DOHH2 (cell line): ENCODE data around the gene CD93.

Experiments
- H3F3A ChIP-seq: fragments of 200-600 bp; sonication (generic), shearing (Covaris generic); 2 replicates; pipeline ENCODE4 v1.6.0; 2016; ENCODE audit warnings: antibody characterized with exemption, mild to moderate bottlenecking; ENCODE audit not compliant: control insufficient read depth, insufficient read depth
- H3K27ac ChIP-seq: fragments of 200-600 bp; sonication (generic); 2 replicates; pipeline ENCODE4 v1.5.1; 2014; ENCODE audit warnings: low read depth, mild to moderate bottlenecking, low read length, moderate library complexity
- H3K27me3 ChIP-seq: fragments of 200-600 bp; sonication (generic); 2 replicates; pipeline ENCODE4 v1.6.1; 2014; ENCODE audit warnings: mild to moderate bottlenecking, low read length, mixed read lengths; ENCODE audit not compliant: control insufficient read depth
- H3K36me3 ChIP-seq: fragments of 200-600 bp; sonication (generic); 2 replicates; pipeline ENCODE4 v1.6.1; 2014; ENCODE audit warnings: mild to moderate bottlenecking, low read length, moderate library complexity, mixed read lengths; ENCODE audit not compliant: control insufficient read depth
- H3K4me1 ChIP-seq: fragments of 200-600 bp; sonication (generic); 2 replicates; pipeline ENCODE4 v1.6.1; 2014; ENCODE audit warnings: mild to moderate bottlenecking, low read length, mixed read lengths; ENCODE audit not compliant: control insufficient read depth
- H3K4me2 ChIP-seq: fragments of 200-600 bp; sonication (generic); 2 replicates; pipeline ENCODE4 v1.6.0; 2014; ENCODE audit warnings: mild to moderate bottlenecking, low read length, moderate library complexity
- H3K4me3 ChIP-seq: fragments of 200-600 bp; sonication (generic); 2 replicates; pipeline ENCODE4 v1.5.1; 2014; ENCODE audit warnings: mild to moderate bottlenecking, low read length, mixed read lengths
- H3K79me2 ChIP-seq: fragments of 200-600 bp; sonication (generic); 2 replicates; pipeline ENCODE4 v1.6.1; 2014; ENCODE audit warnings: mild to moderate bottlenecking, low read length, mixed read lengths; ENCODE audit not compliant: control insufficient read depth
- H3K9me2 ChIP-seq: fragments of 200-600 bp; sonication (generic); replicated peaks from 2 replicates; pipeline ENCODE4 v1.6.1; 2014; ENCODE audit warnings: mild to moderate bottlenecking, low read length, mixed read lengths; ENCODE audit not compliant: control insufficient read depth
- H3K9me3 ChIP-seq: fragments of 200-600 bp; sonication (generic); 2 replicates; pipeline ENCODE4 v1.6.1; 2014; ENCODE audit warnings: antibody characterized with exemption, low read length, mixed read lengths; ENCODE audit not compliant: control insufficient read depth, insufficient read depth
- H4K20me1 ChIP-seq: fragments of 200-600 bp; sonication (generic); 2 replicates; pipeline ENCODE4 v1.6.0; 2014; ENCODE audit warnings: low read depth, mild to moderate bottlenecking, antibody characterized with exemption, low read length, moderate library complexity; ENCODE audit not compliant: control insufficient read depth, insufficient read depth
- CTCF ChIP-seq: fragments of 200-600 bp; sonication (generic); IDR thresholded peaks from one replicate; pipeline ENCODE4 v1.5.1; 2014; ENCODE audit warnings: antibody characterized with exemption, mild to moderate bottlenecking, low read depth, low read length; ENCODE audit not compliant: poor library complexity, severe bottlenecking
- EZH2phosphoT487 ChIP-seq: fragments of 200-600 bp; sonication (generic); IDR thresholded peaks from 2 replicates; pipeline ENCODE4 v1.6.1; 2017; ENCODE audit warnings: borderline replicate concordance, mild to moderate bottlenecking, antibody characterized with exemption, low read length, moderate library complexity, mixed read lengths

The CD93 gene

DNA sequence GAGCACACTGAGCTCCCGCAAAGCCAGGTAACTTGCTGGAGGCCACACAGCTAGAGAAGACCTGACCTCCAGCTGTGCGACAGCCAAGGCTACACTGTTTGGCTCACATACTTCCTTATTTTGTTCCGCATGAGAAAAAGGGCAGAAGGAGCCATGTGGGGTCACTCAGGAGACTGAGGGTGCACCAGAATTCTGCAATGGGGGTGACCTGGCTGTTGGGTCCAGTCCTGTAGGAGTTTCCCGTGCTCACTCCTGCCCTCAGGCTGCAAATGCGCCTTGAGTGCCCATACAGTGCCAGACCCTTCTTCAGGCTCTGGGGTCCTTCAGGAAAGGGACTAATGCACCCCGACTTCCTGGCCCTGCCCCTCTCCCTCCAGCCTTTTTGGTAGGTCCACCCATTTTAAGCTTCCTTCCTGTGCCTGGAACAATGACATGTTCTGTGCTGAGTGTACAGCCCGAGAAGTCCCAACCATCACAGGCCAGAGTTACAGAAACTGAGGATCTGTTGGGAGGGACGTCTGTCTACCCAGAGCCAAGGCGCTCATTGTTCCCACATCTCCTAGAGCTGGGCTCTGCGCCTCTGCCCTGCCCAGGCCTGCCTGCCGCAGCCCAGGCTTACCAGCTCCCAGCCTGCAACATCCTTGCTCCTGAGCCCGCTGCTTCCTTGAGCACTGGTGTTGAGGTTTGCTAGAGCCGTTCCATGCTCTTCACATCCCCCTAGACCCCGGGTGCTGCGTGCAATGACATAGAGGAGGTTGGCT, 33.5 kb upstream of the CD93 start:
- Histone ChIP-seq H3K27ac (no peak overlapping the region), H3K9me3 (no peaks in the 10 kb centered on the region), H3K4me2 (no peak overlapping the region)

GRCh38 chr20:23118766-23119165, 32.6 kb upstream of the CD93 start:
- Histone ChIP-seq H3K4me3 (no peak overlapping the region), H3K27ac (no peak overlapping the region), H3F3A (no peaks in the 10 kb centered on the region), H3K4me2 (no peak overlapping the region), H3K79me2 (no peaks in the 10 kb centered on the region), H3K9me3 (no peaks in the 10 kb centered on the region), H3K9me2 (no peaks in the 10 kb centered on the region), H3K4me1 (no peaks in the 10 kb centered on the region), H3K27me3 (no peaks in the 10 kb centered on the region), H4K20me1 (no peaks in the 10 kb centered on the region), H3K36me3 (no peaks in the 10 kb centered on the region)
- no peak for TF ChIP-seq EZH2phosphoT487
- no peak for TF ChIP-seq CTCF

More for the DNA sequence above, 33.5 kb upstream of the CD93 start:
- Histone ChIP-seq H3F3A (no peaks in the 10 kb centered on the region), H3K4me1 (no peaks in the 10 kb centered on the region), H4K20me1 (no peaks in the 10 kb centered on the region), H3K4me3 (no peak overlapping the region), H3K79me2 (no peaks in the 10 kb centered on the region), H3K36me3 (no peaks in the 10 kb centered on the region), H3K9me2 (no peaks in the 10 kb centered on the region), H3K27me3 (no peaks in the 10 kb centered on the region)
- TF ChIP-seq CTCF (no peak), EZH2phosphoT487 (no peak)

DNA sequence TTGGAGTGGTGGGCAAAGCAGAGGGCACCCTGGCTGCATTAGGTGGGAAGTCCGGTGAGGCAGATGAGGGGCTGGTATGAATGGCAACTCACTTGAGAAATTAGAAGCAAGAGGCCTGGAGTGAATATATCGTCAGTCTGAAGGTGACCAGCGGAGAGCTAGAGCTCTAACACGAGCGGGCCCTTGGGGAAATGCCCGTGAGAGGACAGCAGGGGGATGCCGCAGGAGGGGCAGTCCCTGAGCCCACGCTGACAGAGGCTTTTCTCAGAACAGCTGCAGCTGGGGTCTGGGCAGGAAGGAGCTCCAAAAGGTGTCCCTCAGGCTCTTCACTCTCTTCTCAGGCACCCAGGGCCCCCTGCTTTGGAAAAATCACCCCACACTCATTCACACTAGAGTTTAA, 32.0 kb upstream of the CD93 start:
- no peak overlapping the region for H3K4me2 ChIP-seq

More for the DNA sequence above, 32.0 kb upstream of the CD93 start:
- Histone ChIP-seq H3K27me3 (no peaks in the 10 kb centered on the region), H3K9me2 (no peaks in the 10 kb centered on the region), H3K27ac (no peak overlapping the region), H3K4me1 (no peaks in the 10 kb centered on the region), H3K9me3 (no peaks in the 10 kb centered on the region), H3K4me3 (no peak overlapping the region), H3K36me3 (no peaks in the 10 kb centered on the region), H3K79me2 (no peaks in the 10 kb centered on the region), H4K20me1 (no peaks in the 10 kb centered on the region), H3F3A (no peaks in the 10 kb centered on the region)
- TF ChIP-seq CTCF, result no peak
- TF ChIP-seq EZH2phosphoT487, result no peak
